H54 (cell line): ENCODE results near the gene ALDOC.

Source experiments
- DNase-seq: peaks from one replicate; pipeline ENCODE4 v3.0.0; 2011; ENCODE audit warnings: low spot score, mixed read lengths; ENCODE audit not compliant: insufficient read length
- FAIRE-seq: peaks from 3 replicates; lab custom pipeline; 2011; peaks lifted over from hg19 to GRCh38; lab: Jason Lieb, UNC
- POLR2A ChIP-seq: IDR thresholded peaks from 2 replicates; pipeline ENCODE4 v1.6.1; 2011; ENCODE audit warnings: low read depth, mild to moderate bottlenecking, low read length

ALDOC gene

GRCh38 chr17:28553000-28553505, 23.6 kb downstream of the ALDOC start:
- no peak for FAIRE-seq
- DNase-seq = no peak
- no peak for TF ChIP-seq POLR2A

GRCh38 chr17:28552176-28552999, 24.3 kb downstream of the ALDOC start, which contains the start of gene UNC119:
TSS of gene UNC119 (minus strand) at chr17:28552624. CDS start at chr17:28552557, 67 bp downstream.
- TF ChIP-seq POLR2A = peak; percentile 97
- DNase-seq (peak; percentile 91), FAIRE-seq (no peak)

- TF ChIP-seq POLR2A = no peak
- no peak for DNase-seq
- FAIRE-seq = no peak
Observed at GRCh38 chr17:28551421-28552175, 25.1 kb downstream of the ALDOC start.

GRCh38 chr17:28550858-28551257, 25.8 kb downstream of the ALDOC start:
- FAIRE-seq (no peak), DNase-seq (no peak)
- no peak for TF ChIP-seq POLR2A

GRCh38 chr17:28549236-28550132, 27.2 kb downstream of the ALDOC start:
- no peak for DNase-seq
- no peak for TF ChIP-seq POLR2A

GRCh38 chr17:28548417-28549130, 28.1 kb downstream of the ALDOC start:
- no peak for TF ChIP-seq POLR2A
- no peak for FAIRE-seq
- no peak for DNase-seq

More at GRCh38 chr17:28549236-28550132, 27.2 kb downstream of the ALDOC start:
- FAIRE-seq = no peak

GRCh38 chr17:28547623-28548416, 28.9 kb downstream of the ALDOC start:
- DNase-seq (peak; percentile 94), FAIRE-seq (no peak)
- TF ChIP-seq POLR2A = no peak

GRCh38 chr17:28547096-28547622, 29.5 kb downstream of the ALDOC start:
- DNase-seq (no peak), FAIRE-seq (no peak)

GRCh38 chr17:28545787-28546415, 30.8 kb downstream of the ALDOC start:
- no peak for TF ChIP-seq POLR2A
- DNase-seq = peak; percentile 47
- no peak for FAIRE-seq

More at GRCh38 chr17:28547096-28547622, 29.5 kb downstream of the ALDOC start:
- no peak for TF ChIP-seq POLR2A

- TF ChIP-seq POLR2A = no peak
- DNase-seq = no peak
- FAIRE-seq = no peak
Observed at GRCh38 chr17:28545141-28545503, 31.6 kb downstream of the ALDOC start.

GRCh38 chr17:28544402-28545140, 32.1 kb downstream of the ALDOC start:
- no peak for TF ChIP-seq POLR2A
- FAIRE-seq = no peak

More at GRCh38 chr17:28544402-28545140, 32.1 kb downstream of the ALDOC start:
- DNase-seq = no peak
